Epithelial cell of prostate (primary cell): ENCODE results near the gene GPHN.
"Not testable (repeated sequence)": the region's sequence is repeated elsewhere in the genome, so short reads cannot be mapped to it uniquely, and the experiment has no call there.

Experiments
- DNase-seq: peaks from one replicate; pipeline ENCODE4 v3.0.0-alpha.2; 2011; ENCODE audit warnings: low read depth, low spot score
- H3K27ac ChIP-seq: fragments of 450-650 bp; 2 replicates; pipeline ENCODE4 v1.5.1; 2017; ENCODE audit warnings: mild to moderate bottlenecking

Gene GPHN

GRCh38 chr14:66746316-66747006, 238.5 kb downstream of the GPHN start:
- DNase-seq: peak; percentile 10
- H3K27ac ChIP-seq: no peak overlapping the region

- H3K27ac ChIP-seq: no peak overlapping the region
- DNase-seq: no peak
Measured at GRCh38 chr14:66752109-66752508, 244.2 kb downstream of the GPHN start.

- no peak for DNase-seq
- H3K27ac ChIP-seq: no peak overlapping the region
Measured at GRCh38 chr14:66758031-66758613, 250.2 kb downstream of the GPHN start.

GRCh38 chr14:66772146-66772545, 264.2 kb downstream of the GPHN start:
- no peak overlapping the region for H3K27ac ChIP-seq
- no peak for DNase-seq

GRCh38 chr14:66782853-66783252, 274.9 kb downstream of the GPHN start:
- H3K27ac ChIP-seq: no peak overlapping the region
- DNase-seq: no peak

- no peak for DNase-seq
- no peak overlapping the region for H3K27ac ChIP-seq
Measured at GRCh38 chr14:66790101-66790500, 282.2 kb downstream of the GPHN start.

GRCh38 chr14:66802962-66803361, 295.0 kb downstream of the GPHN start:
- no peak overlapping the region for H3K27ac ChIP-seq
- DNase-seq: no peak

- H3K27ac ChIP-seq: no peak overlapping the region
- no peak for DNase-seq
Measured at GRCh38 chr14:66804141-66804540, 296.2 kb downstream of the GPHN start.

GRCh38 chr14:66813636-66814035, 305.7 kb downstream of the GPHN start:
- no peak overlapping the region for H3K27ac ChIP-seq
- no peak for DNase-seq

GRCh38 chr14:66815687-66816086, 307.7 kb downstream of the GPHN start:
- no peak for DNase-seq
- no peak overlapping the region for H3K27ac ChIP-seq

GRCh38 chr14:66824251-66824650, 316.3 kb downstream of the GPHN start:
- no peak for DNase-seq
- no peak overlapping the region for H3K27ac ChIP-seq

- DNase-seq: no peak
- H3K27ac ChIP-seq: no peak overlapping the region
Measured at GRCh38 chr14:66827182-66827581, 319.2 kb downstream of the GPHN start.

- no peak overlapping the region for H3K27ac ChIP-seq
- DNase-seq: no peak
Measured at GRCh38 chr14:66831173-66831572, 323.2 kb downstream of the GPHN start.

- no peak overlapping the region for H3K27ac ChIP-seq
- no peak for DNase-seq
Measured at GRCh38 chr14:66833816-66834215, 325.9 kb downstream of the GPHN start.

GRCh38 chr14:66837436-66837835, 329.5 kb downstream of the GPHN start:
- not testable (repeated sequence) for H3K27ac ChIP-seq, DNase-seq

- no peak for DNase-seq
- no peak overlapping the region for H3K27ac ChIP-seq
Measured at GRCh38 chr14:66842911-66843512, 335.1 kb downstream of the GPHN start.

- no peak overlapping the region for H3K27ac ChIP-seq
- no peak for DNase-seq
Measured at GRCh38 chr14:66850258-66850888, 342.4 kb downstream of the GPHN start.

GRCh38 chr14:66853311-66853710, 345.4 kb downstream of the GPHN start:
- no peak for DNase-seq
- no peak overlapping the region for H3K27ac ChIP-seq

- no peak overlapping the region for H3K27ac ChIP-seq
Measured at GRCh38 chr14:66857867-66858266, 349.9 kb downstream of the GPHN start.

GRCh38 chr14:66859063-66859671, 351.2 kb downstream of the GPHN start:
- H3K27ac ChIP-seq: no peak overlapping the region
- DNase-seq: peak; percentile 8

More at GRCh38 chr14:66857867-66858266, 349.9 kb downstream of the GPHN start:
- DNase-seq: no peak

- H3K27ac ChIP-seq: no peak overlapping the region
- DNase-seq: no peak
Measured at GRCh38 chr14:66881596-66881995, 373.6 kb downstream of the GPHN start.
